ENCODE results near the gene KIF14. TPM values are rescaled to one million over a fixed set of nuclear protein-coding genes. Genes with fewer than 3 reads are reported as not detected.
A peak's percentile ranks its signal among the peaks of the same experiment; 100 is the strongest.
"Not testable (repeated sequence)": the region's sequence is repeated elsewhere in the genome, so short reads cannot be mapped to it uniquely, and the experiment has no call there.

The KIF14 gene
- total RNA-seq, 1 experiment from 2014 or later = 28.0 TPM

- DNase-seq (ENCODE audit: low read depth) = no peak
These were observed 10.8 kb upstream of the KIF14 start for GRCh38 chr1:200631375-200631774.

- not testable (repeated sequence) for DNase-seq (ENCODE audit: low read depth)
These were observed 10.0 kb upstream of the KIF14 start for GRCh38 chr1:200630515-200630899.

GRCh38 chr1:200629876-200630514 lies 9.4 kb upstream of the KIF14 start:
- DNase-seq (ENCODE audit: low read depth) = no peak

- DNase-seq (ENCODE audit: low read depth) = no peak
These were observed 7.8 kb upstream of the KIF14 start for GRCh38 chr1:200628223-200628881.

DNA sequence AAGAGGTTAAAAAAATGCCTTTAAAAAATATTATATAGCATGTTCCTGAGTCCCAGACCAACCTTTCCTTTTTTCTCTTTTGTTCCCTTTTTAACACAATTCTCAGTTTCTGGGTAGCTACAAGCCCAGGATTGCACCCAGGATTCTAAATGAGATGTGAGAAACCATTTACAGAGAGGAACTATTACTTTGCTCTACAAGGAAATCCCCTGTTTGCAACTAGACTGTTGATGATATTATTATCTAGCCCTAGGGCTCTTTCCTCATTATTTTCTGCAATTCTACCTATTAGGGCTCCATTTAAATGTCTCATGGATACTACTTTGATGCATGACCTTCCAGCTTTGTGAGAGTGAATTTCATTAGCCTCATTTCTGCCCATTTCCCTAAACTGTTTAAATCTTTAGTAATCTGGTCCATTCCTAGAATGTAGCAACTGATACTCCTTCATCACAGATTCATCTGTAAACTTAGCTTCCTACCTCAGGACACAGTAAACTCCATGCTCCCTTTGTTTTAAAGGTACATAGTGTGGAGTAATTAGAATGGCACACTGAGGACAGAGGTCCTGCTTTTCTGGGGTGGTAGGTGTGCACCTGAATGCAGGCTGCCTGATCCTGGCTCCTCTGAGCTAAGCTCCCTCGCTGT lies 7.1 kb upstream of the KIF14 start:
- no peak for DNase-seq (ENCODE audit: low read depth)

GRCh38 chr1:200626853-200627534 lies 6.4 kb upstream of the KIF14 start:
- no peak for DNase-seq (ENCODE audit: low read depth)

GRCh38 chr1:200625381-200625824 lies 4.9 kb upstream of the KIF14 start:
- DNase-seq (ENCODE audit: low read depth) = peak; percentile 54

- DNase-seq (ENCODE audit: low read depth) = peak; percentile 54
These were observed 4.3 kb upstream of the KIF14 start for GRCh38 chr1:200624679-200625335.

GRCh38 chr1:200619894-200620272 lies 668 bp downstream of the KIF14 start:
- no peak for DNase-seq (ENCODE audit: low read depth)

- peak; percentile 53 for DNase-seq (ENCODE audit: low read depth)
These were observed 9.7 kb downstream of the KIF14 start for GRCh38 chr1:200610846-200611245.

- no peak for DNase-seq (ENCODE audit: low read depth)
These were observed 17.9 kb downstream of the KIF14 start for GRCh38 chr1:200602632-200603031.

DNA sequence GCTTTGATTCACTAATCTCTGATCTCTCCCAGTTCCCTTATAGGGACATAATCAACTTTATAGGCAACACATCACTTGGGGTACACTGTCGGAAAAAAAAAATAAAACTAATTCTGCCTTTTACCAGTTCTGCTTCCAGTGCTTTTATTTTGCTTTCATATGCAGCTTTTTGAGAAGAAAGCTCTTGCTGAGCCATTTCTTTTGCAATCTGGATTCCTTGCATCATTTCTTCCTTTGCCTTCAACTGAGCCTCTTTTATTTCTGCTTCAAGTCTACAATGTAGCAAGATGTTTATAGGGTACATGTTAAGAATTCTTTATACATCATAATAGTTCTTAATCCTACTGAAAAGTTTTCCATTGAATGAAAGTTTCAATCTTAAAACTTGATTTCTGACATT lies 30.6 kb downstream of the KIF14 start:
- DNase-seq (ENCODE audit: low read depth) = no peak

DNA sequence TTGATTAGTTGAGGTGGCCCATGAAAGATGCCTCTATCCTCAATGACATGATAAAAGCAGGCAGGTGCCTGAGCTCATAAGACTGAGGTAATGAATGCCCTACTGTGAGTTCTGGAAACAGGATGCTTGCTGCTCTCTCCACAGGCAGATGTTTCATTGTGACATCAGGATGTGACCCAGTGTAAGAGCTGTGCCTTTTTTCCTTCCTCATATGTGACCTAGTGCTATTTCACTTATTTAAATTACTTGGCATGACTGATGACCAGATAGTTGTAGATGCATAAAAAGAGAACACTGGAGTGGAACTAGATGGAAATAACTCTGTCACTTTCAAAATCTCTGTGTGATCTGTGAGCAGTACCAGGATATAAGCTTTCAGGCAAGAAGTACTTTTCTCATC lies 31.9 kb downstream of the KIF14 start:
- no peak for DNase-seq (ENCODE audit: low read depth)

GRCh38 chr1:200564319-200564718 lies 56.2 kb downstream of the KIF14 start:
- no peak for DNase-seq (ENCODE audit: low read depth)

DNA sequence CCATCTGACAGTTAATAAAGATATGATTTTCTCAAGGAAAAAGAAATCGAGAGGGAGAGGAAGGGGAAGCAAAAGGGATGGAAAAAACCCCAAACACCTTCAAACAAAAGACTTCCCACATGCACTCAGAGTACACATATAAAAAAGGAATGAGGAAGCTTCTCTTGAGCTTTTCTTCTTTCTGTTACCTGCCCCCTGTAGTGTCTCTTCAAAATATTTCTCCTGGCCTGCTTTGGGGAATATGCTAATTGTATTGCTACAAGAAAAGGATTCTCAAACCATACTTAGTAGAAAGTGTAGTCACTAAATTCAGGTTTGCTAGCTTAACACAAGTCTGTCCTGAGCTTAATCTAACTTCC lies 58.7 kb downstream of the KIF14 start:
- no peak for DNase-seq (ENCODE audit: low read depth)

GRCh38 chr1:200558866-200559459 lies 61.6 kb downstream of the KIF14 start:
- DNase-seq (ENCODE audit: low read depth) = peak; percentile 36

DNA sequence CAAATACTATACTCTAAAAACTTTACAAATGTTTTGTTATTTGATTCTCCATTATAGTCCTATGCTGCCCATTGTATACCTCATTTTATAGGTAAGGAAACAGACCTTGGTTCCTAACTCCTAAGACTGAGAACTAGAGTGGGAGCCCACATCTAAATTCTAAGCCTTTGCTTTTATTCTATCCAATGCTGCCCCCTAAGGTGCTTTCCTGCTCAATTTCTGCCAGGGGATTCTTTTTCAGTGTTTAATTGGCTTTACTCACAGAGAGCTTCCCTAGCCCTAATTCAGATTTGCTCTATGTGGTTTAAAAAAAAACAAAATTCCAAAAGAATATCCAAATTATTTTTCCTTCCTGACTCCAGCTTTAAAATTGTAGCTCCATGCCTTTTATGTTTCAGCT lies 64.5 kb downstream of the KIF14 start:
- DNase-seq (ENCODE audit: low read depth) = no peak

DNA sequence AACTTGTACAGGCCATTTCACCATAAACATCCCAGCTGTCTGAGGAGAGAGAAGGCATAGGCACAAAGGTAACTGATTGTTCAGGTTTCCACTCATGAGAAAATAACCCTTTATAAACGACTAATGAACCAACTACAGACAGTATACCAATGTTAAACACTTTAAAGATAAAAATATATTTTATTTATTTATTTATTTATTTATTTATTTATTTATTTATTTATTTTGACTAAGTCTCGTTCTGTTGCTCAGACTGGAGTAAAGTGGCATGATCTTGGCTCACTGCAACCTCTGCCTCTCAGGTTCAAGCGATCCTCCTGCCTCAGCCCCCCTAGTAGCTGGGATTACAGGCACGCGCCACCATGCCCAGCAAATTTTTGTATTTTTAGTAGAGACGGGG lies 67.8 kb downstream of the KIF14 start:
- not testable (repeated sequence) for DNase-seq (ENCODE audit: low read depth)

- no peak for DNase-seq (ENCODE audit: low read depth)
These were observed 70.2 kb downstream of the KIF14 start for GRCh38 chr1:200550367-200550766.

DNA sequence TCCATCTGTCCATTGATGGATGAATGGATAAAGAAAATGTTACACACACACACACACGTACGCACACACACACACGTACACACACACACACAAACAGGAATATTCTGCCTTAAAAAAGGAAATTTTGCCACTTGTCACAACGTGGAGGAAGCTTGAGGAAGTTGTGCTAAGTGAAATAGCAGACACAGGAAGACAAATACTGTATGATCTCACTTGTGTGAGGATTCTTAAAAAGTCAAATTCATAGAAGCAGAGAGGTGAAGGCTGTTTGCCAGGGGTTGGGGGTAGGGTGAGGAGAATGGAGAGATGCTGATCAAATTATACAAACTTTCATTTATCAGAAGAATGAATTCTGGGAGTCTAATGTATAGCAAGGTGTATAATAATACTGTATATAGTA lies 73.2 kb downstream of the KIF14 start:
- DNase-seq (ENCODE audit: low read depth) = no peak

GRCh38 chr1:200546577-200546976 lies 74.0 kb downstream of the KIF14 start:
- DNase-seq (ENCODE audit: low read depth) = no peak

- DNase-seq (ENCODE audit: low read depth) = peak; percentile 9
These were observed 78.4 kb downstream of the KIF14 start for GRCh38 chr1:200542162-200542561.
